ENCODE results near the gene MAFF.
"Not testable (repeated sequence)": the region's sequence is repeated elsewhere in the genome, so short reads cannot be mapped to it uniquely, and the experiment has no call there.

Gene MAFF

GRCh38 chr22:38223289-38223960 is 21.6 kb downstream of the MAFF start:
- no peak for DNase-seq (ENCODE audit: low spot score)

DNA sequence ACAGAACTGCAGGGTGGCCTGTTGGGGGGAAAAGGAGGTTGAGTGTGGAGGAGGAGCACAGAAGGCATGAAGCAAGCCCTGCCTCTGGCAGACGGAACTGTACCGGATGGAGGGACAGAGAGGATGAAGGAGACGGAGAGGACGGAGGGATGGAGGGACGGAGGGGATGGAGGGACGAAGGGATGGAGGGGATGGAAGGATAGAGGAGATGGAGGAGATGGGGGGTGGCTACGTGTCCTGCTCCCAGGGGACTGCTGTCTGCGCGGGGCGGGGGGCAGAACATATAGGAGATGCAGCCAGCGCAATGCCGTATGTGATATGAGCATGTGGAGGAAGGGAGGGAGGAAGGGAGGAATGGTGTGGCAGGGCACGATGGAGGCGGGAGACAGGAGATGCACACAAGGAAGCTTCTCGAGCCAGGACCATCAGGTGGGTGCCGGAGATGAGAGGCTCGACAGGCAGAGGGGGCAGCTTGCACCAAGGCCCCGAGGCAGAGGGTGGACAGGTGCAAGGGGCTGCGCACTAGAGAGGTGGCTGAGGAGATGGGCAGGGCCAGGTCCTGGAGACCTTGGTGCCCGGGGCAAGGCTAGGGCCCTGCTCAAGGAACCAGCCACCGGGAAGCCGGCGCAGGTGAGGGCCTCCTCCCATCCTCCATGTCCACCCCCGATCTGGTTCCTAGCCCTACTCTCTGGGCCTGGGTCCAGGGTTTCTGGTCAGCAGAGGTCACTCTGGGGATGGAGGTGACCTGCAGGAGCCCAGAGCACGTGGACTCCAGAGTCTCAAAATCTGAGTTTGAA is 25.3 kb downstream of the MAFF start:
- no peak for DNase-seq (ENCODE audit: low spot score)

DNA sequence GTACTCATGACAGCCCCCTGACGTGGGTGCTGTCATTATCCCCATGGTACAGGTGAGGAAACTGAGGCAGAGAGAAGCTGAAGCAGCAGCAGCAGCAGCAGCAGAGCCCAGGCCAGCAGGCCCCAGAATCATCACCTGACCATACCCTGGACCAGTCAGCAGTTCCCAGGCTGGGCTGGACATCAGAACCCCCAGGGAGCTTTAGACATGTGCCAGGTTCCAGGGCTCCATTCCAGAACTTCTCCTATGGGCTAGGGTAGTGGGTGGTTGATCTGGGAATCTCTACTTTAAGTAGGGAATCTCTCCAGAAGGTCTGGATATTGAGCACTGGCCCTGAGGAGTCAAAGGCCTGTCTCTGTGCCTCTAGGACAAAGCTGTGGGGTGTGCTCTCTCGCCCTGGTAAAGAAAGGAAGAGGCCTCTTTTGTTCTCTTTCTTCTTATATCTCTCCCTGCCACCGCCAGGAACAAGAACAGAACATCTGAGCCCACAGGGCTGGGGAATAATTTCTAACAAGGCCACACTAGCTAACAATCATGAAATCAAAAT is 26.6 kb downstream of the MAFF start:
- DNase-seq (ENCODE audit: low spot score): no peak

DNA sequence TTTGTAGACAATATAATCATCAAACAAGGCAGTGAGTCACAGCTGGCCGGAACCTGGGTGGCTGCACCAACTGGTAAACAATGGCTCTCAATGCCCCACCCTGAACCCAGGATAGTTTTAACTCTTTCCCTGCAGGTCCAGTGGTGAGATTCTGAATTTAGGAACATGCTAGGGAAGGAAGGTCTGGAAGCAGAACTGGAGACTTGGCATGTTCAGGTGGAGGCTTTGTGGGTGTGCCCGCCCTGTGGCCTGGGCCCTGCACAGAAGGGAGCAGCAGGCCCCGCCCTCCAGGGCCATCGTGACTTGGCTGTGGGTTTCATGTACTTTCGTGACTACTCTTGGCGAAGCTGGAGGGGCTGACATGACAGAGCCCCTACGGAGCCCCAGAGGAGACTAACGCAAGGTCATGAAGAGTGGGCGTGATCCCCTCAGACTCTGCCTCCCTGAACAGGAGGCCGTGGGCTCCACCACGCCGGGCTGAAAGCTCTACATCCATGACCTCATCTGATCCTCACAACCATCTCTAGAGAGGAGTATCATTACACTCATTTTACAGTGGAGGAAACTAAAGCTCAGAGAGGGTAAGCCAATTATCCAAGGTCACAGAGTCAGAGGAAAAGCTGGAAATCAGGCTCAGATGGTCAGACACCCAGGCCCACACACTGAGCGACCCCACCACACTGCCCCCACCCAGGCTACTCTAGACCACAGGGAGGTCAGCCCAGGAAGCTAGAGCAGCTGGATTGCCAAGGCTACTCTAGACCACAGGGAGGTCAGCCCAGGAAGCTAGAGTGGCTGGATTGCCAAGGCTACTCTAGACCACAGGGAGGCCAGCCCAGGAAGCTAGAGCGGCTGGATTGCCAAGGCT is 27.3 kb downstream of the MAFF start:
- DNase-seq (ENCODE audit: low spot score): peak; percentile 38

DNA sequence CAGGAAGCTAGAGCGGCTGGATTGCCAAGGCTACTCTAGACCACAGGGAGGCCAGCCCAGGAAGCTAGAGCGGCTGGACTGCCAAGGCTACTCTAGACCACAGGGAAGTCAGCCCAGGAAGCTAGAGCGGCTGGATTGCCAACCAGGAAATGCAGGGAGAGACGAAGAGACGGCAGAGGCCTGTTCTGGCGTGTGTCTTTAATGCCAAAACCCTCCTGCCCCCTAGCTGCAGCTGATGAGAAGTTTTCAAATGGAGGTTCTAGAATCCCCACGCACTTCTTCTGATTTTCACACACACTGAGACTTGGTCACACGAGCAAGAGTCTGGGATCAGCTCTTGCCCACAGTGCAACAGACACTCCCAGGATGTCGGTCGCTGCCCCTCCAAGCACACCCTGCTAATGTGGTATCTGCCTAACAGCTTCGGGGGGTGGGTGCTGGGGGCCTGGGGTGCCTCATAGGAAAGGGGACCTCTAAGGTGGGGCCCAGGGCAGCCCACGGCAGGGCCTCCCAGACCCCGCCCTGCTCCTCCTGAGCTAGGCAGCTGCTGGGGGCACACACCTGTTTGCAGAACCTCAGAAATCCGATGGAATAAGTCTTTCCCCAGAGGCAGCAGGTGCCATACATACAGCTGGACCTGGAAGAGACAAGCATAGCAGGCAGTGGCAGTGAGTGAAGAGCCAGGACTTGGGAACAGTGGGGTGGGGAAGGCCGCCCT is 28.5 kb downstream of the MAFF start:
- peak; percentile 42 for DNase-seq (ENCODE audit: low spot score)

GRCh38 chr22:38230916-38231315 is 29.1 kb downstream of the MAFF start:
- DNase-seq (ENCODE audit: low spot score): no peak

GRCh38 chr22:38232196-38232595 is 30.4 kb downstream of the MAFF start:
- DNase-seq (ENCODE audit: low spot score): no peak

DNA sequence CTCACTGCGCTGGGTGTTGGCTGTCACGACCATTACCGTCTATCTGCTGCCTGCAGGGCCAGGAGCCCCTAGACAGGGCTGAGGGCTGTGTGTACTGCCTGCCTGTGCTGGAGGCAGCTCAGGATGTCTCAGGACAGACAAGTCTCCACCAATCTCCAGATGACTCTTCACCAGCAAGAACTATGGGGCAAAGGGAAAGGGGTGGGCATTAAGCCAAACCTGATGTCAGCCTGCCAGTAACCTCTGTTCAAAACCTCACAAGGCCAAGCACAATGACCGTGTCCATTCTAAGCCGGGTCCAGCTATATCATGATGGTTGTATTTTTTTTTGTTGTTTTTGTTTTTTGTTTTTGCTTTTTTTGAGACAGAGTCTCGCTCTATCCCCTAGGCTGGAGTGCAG is 31.6 kb downstream of the MAFF start:
- DNase-seq (ENCODE audit: low spot score): no peak

DNA sequence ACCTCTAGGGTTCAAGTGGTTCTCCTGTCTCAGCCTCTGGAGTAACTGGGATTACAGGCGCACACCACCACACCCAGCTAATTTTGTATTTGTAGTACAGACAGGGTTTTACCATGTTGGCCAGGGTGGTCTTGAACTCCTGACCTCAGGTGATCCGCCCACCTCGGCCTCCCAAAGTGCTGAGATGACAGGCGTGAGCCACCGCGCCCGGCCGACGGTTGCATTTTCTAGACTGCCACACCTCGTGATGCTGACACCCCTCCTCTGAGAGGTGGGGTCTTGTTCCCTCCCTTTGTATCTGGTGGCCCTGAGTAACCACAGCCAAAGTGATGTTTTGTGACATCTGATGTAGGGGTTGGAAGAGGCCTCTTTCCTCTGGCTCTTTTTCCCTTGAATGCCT is 32.1 kb downstream of the MAFF start:
- not testable (repeated sequence) for DNase-seq (ENCODE audit: low spot score)

DNA sequence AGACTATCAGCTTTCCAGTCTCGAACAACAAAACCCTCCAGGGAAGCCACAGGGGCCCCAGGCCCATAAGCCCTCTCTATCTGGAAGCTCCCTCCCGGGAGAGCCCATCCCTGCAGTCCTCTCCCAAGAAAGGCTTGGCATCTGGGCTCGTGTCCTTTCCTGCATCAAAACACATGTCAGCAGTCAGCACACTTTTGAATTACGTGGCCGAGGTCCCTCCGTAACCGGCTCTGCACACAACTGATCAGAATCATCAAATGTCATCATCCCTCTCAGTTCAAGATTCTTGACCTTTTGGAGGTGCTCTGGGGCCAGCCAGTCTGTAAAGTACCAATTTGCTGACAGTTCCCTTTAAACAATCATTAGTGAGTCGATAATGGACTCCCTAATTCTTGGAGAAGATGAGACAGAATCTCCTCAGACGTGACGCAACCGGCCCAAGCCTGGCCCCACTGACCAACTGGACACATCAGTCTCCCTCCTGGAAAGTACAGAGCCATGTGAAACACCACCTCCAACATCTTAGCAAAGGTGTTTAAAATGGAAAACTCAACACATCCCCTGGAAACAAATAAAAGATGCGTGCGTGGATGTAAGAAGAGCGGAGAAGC is 33.6 kb downstream of the MAFF start:
- no peak for DNase-seq (ENCODE audit: low spot score)

- DNase-seq (ENCODE audit: low spot score): no peak
These were observed 35.0 kb downstream of the MAFF start for GRCh38 chr22:38236786-38237185.

- no peak for DNase-seq (ENCODE audit: low spot score)
These were observed 36.8 kb downstream of the MAFF start for GRCh38 chr22:38238519-38239071.

DNA sequence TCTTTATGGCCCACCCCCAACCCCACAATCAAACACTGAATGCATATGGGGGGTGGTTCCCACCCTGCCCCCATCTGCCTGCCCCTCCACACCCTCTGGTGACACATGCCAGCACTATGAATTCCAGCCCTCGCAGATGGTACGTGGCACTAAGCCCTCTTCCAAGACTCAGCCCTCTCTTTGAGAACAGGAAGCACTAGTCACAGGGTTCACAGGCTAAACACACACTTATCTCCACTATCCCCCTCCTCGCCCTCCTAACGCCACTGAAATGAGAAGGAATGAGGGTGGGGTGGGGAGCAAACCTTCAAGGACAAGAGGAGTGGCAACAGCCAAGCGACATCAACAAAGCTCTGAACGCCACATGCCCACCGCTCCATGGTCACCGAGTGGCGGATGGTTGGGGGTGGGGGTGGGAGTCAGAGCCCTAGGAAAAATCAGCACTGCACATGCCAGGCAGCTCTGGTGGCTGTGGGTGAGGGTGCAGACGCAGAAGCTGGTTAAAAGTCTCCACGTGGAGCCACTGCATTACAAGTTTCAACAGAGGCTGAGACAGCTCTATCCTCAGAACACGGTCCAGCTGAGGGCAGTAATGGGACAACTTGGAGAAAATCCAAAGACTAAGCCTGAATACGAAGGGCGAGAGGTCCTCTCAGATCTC is 37.4 kb downstream of the MAFF start:
- no peak for DNase-seq (ENCODE audit: low spot score)

GRCh38 chr22:38240734-38241252 is 39.0 kb downstream of the MAFF start:
- no peak for DNase-seq (ENCODE audit: low spot score)

DNA sequence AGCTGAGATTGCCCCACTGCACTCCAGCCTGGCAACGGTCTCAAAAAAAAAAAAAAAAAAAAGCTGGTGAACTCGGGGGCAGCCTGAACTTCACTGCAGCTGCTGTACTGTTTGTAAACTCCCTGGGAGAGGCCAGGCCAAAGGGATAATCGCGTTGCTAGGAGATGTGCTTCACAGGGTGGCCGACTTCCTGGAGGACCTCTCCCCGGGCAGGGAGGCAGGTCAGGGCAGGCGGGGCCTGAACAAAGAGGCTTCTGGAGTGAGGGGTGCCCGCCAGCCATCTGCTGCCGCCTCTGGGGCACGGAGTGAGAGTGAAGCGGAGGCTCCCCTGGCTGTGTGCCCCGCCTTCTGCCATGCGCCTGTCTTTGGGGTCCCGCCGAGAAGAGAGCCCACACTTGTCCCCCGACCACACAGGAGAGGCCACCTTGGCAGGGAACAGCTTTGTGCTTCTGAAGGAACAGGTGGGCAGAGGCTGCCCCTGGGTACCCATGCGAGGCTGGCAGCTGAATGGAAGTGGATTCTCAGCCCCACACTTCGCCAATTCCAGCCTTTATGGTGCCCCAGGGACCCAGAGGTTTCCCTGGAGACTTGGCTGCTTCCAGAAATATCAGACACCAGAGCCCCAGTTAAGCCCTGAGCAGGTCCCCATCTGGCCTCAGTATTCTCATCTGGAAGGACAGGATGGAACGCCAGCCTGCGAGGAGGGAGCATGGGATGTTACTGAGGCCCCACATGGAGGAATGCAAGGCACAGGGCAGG is 41.4 kb downstream of the MAFF start:
- DNase-seq (ENCODE audit: low spot score): no peak

DNA sequence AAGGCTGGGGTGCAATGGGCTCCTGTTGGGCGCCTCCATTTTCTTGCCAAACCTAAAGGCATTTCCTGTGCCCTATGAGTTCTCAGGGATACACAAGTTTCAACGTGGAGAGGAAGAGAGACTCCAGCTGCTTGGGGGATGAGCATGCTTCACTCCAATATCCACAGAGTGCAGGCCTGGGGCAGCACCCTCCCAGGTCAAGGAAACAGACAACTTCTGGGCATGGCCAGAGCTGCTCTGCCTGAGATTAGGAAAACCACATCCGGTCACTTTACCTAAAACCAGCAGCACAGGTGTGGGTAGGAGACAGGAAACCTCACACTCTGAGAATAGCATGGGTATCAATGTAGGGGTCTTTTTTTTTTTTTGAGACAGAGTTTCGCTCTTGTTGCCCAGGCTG is 42.3 kb downstream of the MAFF start:
- DNase-seq (ENCODE audit: low spot score): no peak

DNA sequence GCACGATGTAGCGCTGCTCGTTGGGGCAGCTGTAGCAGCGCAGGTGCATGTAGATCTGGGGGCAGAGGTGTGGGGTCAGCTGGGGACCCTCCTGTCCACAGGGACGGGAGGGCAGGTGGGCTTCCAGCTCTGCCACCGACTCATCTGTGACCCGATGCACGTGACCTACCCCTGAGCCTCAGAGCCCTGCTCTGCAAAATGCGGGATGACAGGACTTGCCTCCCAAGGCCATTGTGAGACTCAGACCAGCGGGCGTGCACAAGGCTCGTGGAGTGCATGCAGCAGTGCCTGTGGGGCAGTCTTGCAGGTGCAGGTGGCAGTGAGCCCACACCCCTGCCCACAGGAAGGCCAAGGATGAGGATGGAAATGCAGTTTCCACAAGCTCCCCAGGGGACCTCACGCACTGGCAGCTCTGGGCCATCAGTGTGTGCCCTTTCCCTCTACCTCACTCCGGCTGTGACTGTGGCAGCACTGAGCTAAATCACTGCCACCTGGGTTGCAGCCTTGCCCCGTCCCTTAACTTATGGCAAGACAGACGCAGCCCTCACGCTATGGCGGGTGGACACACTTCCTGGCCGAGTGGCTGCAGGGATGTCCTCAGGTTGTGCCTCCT is 44.4 kb downstream of the MAFF start:
- no peak for DNase-seq (ENCODE audit: low spot score)

DNA sequence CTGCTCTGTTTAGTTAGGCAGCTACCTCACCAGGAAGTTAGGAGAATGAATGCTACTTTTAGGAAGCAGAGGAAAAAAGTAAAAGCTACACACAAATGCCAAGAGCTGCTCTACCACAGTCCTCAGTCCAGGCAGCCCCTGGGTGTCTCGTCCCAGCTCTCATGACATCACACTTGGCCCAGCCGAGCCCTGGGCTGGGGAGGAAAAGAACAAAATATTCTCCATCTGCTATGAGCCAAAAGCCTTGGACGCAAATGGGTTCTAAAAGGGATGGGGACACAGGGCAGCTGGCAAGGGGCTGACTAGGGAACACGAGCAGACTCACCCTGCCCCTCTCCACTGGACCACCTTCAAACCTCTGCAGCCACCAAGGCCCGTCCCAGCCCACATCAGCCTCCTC is 44.9 kb downstream of the MAFF start:
- no peak for DNase-seq (ENCODE audit: low spot score)

GRCh38 chr22:38247713-38248112 is 45.9 kb downstream of the MAFF start:
- DNase-seq (ENCODE audit: low spot score): no peak
